HepG2 (cell line): ENCODE measurements around the gene ANXA2. TPM values are rescaled to one million over a fixed set of nuclear protein-coding genes. Genes with fewer than 3 reads are reported as not detected.

Experiments used
- BHLHE40 ChIP-seq: IDR thresholded peaks from 2 replicates; pipeline ENCODE4 v1.6.1; 2011; ENCODE audit warnings: low read length, improper control_type of control experiment
- CBX1 ChIP-seq: IDR thresholded peaks from one replicate; pipeline ENCODE4 v1.6.1; 2016; ENCODE audit warnings: antibody characterized with exemption, low read depth
- GLI4 ChIP-seq: sonication (generic); formaldehyde crosslinking; IDR thresholded peaks from 2 replicates; pipeline ENCODE4 v1.5.1; 2020; ENCODE audit warnings: missing genetic modification reagents, mild to moderate bottlenecking, moderate library complexity, borderline replicate concordance
- KAT2B ChIP-seq: fragments of 150-350 bp; IDR thresholded peaks from 2 replicates; pipeline ENCODE4 v1.6.1; 2014; ENCODE audit warnings: low read depth, low read length, borderline replicate concordance
- KAT7 ChIP-seq: IDR thresholded peaks from 2 replicates; pipeline ENCODE4 v1.6.1; 2018; ENCODE audit warnings: borderline replicate concordance, missing compliant biosample characterization
- MAF1 ChIP-seq: sonication (generic); formaldehyde crosslinking; IDR thresholded peaks from 2 replicates; pipeline ENCODE4 v1.5.0; 2020; ENCODE audit warnings: missing genetic modification reagents, borderline replicate concordance
- MXD4 ChIP-seq: IDR thresholded peaks from 2 replicates; pipeline ENCODE4 v1.6.1; 2016; ENCODE audit warnings: mild to moderate bottlenecking, missing biosample characterization, missing genetic modification reagents
- PTBP1 ChIP-seq: fragments of 200-400 bp; formaldehyde crosslinking; IDR thresholded peaks from 2 replicates; pipeline ENCODE4 v1.6.1; 2018; ENCODE audit warnings: low read length, low read depth; ENCODE audit not compliant: poor library complexity, severe bottlenecking
- SKI ChIP-seq: fragments of 450-650 bp; IDR thresholded peaks from one replicate; pipeline ENCODE4 v1.6.1; 2018; ENCODE audit warnings: mild to moderate bottlenecking; ENCODE audit not compliant: partially characterized antibody
- SNAI1 ChIP-seq: sonication (generic); formaldehyde crosslinking; IDR thresholded peaks from 2 replicates; pipeline ENCODE4 v1.5.0; 2020; ENCODE audit warnings: mild to moderate bottlenecking, missing genetic modification reagents, borderline replicate concordance
- YY1 ChIP-seq: IDR thresholded peaks from 2 replicates; pipeline ENCODE4 v1.6.1; 2011; ENCODE audit warnings: low read length, low read depth, moderate library complexity, mild to moderate bottlenecking; ENCODE audit not compliant: insufficient read depth, insufficient replicate concordance
- ZHX2 ChIP-seq, 2 experiments: sonication (generic) in 1 of 2; formaldehyde crosslinking in 1 of 2; IDR thresholded peaks; 2 replicates each; pipeline versions ENCODE4 v1.6.1 to v1.9.0; 2014 to 2022; ENCODE audit warnings: antibody characterized with exemption in 1 of 2, borderline replicate concordance in 1 of 2, inconsistent platforms in 1 of 2, low read depth in 1 of 2, missing genetic modification reagents in 1 of 2
- ZNF207 ChIP-seq: fragments of 450-650 bp; IDR thresholded peaks from 2 replicates; pipeline ENCODE4 v1.6.1; 2016; ENCODE audit warnings: antibody characterized with exemption, borderline replicate concordance
- ZNF264 ChIP-seq: sonication (generic); formaldehyde crosslinking; IDR thresholded peaks from 2 replicates; pipeline ENCODE4 v1.4.0; 2020; ENCODE audit warnings: missing genetic modification reagents
- ZNF451 ChIP-seq: sonication (generic); formaldehyde crosslinking; IDR thresholded peaks from 2 replicates; pipeline ENCODE4 v1.5.0; 2020; ENCODE audit warnings: mild to moderate bottlenecking, missing genetic modification reagents
- ZNF629 ChIP-seq: sonication (generic); formaldehyde crosslinking; conservative IDR thresholded peaks from 2 replicates; pipeline ENCODE4 v1.5.0; 2020; ENCODE audit warnings: missing genetic modification reagents
- ZNF747 ChIP-seq: sonication (generic); formaldehyde crosslinking; IDR thresholded peaks from 2 replicates; pipeline ENCODE4 v1.8.1; 2023; ENCODE audit warnings: missing genetic modification reagents, mild to moderate bottlenecking, borderline replicate concordance
- ZSCAN30 ChIP-seq: sonication (generic); formaldehyde crosslinking; IDR thresholded peaks from 2 replicates; pipeline ENCODE4 v1.5.0; 2020; ENCODE audit warnings: mild to moderate bottlenecking, missing genetic modification reagents
- polyA plus RNA-seq, 8 experiments: library from polyadenylated mRNA; depleted of rRNA in 3 of 8; stranded (reverse) in 7 of 8; unstranded in 1 of 8; fragments of >200 nt; fragmentation: Illumina TruSeq in 4 of 8; extraction: Trizol in 4 of 8; gene quantifications; 2 replicates each; pipeline versions ENCODE4 v1.2.1 to v1.2.3, GENCODE V29; 2011 to 2016; ENCODE audit warnings: low read depth in 4 of 8, missing spikeins in 1 of 8, mixed read lengths in 1 of 8; ENCODE audit not compliant: insufficient read depth in 1 of 8
- total RNA-seq, 5 experiments: library from RNA; depleted of rRNA; stranded (reverse); fragments of >200 nt; fragmentation: Illumina TruSeq; extraction: Trizol; gene quantifications; 2 replicates each; pipeline ENCODE4 v1.2.3, GENCODE V29; 2016; ENCODE audit warnings: low read depth in 1 of 5

The ANXA2 gene
- total and polyA plus RNA-seq, 2 of the 13 experiments (the other 11 are each of a cell fraction or from before 2014, with no cell fraction given): 196 to 613 TPM

- no peak for TF ChIP-seq ZSCAN30 (CRISPR knock-in tag)
- TF ChIP-seq CBX1: no peak
- no peak for TF ChIP-seq ZNF451 (CRISPR knock-in tag)
- TF ChIP-seq SNAI1 (CRISPR knock-in tag): no peak
- TF ChIP-seq GLI4: no peak
- no peak for TF ChIP-seq MAF1 (CRISPR knock-in tag)
- TF ChIP-seq KAT2B: no peak
- TF ChIP-seq MXD4 (CRISPR knock-in tag): peak; percentile 58; the same call in 1 of the 2 replicates
- TF ChIP-seq ZNF207: no peak
- TF ChIP-seq KAT7: peak; percentile 75; the same call in 1 of the 2 replicates
- peak; percentile 71; the same call in 1 of the 2 replicates for TF ChIP-seq ZNF264 (CRISPR knock-in tag)
- TF ChIP-seq PTBP1: no peak
- TF ChIP-seq YY1: peak; percentile 36
- peak; percentile 23; the same call in 1 of the 2 replicates for TF ChIP-seq ZNF629
- TF ChIP-seq ZNF747: no peak
- TF ChIP-seq BHLHE40: 0 out of 2 replicates have a peak, but pooled peaks have one; percentile 10
- TF ChIP-seq SKI: peak; percentile 54
- TF ChIP-seq ZHX2 (IDR thresholded peaks at IDR 0.05; ENCODE audit: low read depth): 0 out of 2 replicates have a peak, but pooled peaks have one; percentile 37
- no peak for TF ChIP-seq ZHX2 (CRISPR knock-in tag; IDR thresholded peaks at IDR 0.05; ENCODE audit: borderline replicate concordance)
Measured at GRCh38 chr15:60379525-60380274, 18.1 kb downstream of the ANXA2 start (continued).
